Activated naive CD4-positive, alpha-beta T cell treated with anti-CD3 and anti-CD28 coated beads, Interleukin-2, amount 50 U/mL, for 16 hours (primary cell): ENCODE results near the gene HYDIN.

Source experiments
- DNase-seq: peaks from one replicate; pipeline ENCODE4 v3.0.0-alpha.2; 2020

HYDIN gene

GRCh38 chr16:71230122-71230845 lies at the start of gene HYDIN:
TSS of gene HYDIN (minus strand) at chr16:71230722. CDS start at chr16:71186895, 43,827 bp downstream.
- no peak for DNase-seq

GRCh38 chr16:71276589-71277334 lies 46.2 kb upstream of the HYDIN start:
- no peak for DNase-seq

DNA sequence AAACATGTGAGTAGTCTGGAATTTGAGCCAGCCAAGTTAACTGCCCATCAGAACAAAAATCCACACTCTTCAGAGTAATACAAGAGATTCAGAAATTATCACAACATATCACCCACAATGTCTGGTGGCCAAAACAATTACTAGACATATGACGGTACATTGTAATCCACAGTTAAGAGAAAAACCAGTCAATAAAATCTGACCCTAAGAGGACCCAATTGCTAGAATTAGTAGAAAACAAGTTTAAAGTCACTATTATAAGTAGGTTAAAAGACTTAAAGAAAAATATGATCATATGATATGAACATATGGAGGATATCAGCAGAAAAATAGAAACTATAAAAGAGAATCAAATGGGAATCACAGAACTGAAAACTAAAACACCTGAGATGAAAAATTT lies 42.9 kb upstream of the HYDIN start:
- DNase-seq, result no peak

DNA sequence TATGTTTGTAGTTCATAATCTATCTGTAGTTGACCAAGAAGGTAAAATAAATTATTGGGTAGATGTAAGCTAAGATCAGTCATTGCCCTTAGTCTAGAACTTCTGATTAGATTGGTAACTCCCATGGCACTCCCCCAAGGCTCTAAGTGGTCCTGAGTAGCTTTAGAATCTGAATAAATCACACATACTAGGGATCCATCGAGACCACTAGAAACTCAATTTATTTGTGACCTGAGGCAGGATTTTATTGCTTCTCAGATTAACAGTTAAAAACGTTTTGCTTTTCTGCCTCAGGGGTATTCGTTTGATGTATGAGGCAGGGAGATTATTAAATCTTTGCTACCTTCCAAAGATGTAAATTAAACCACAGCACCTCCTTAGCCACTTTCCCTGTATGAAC lies 33.8 kb upstream of the HYDIN start:
- no peak for DNase-seq

GRCh38 chr16:71263582-71263981 lies 33.1 kb upstream of the HYDIN start:
- no peak for DNase-seq

DNA sequence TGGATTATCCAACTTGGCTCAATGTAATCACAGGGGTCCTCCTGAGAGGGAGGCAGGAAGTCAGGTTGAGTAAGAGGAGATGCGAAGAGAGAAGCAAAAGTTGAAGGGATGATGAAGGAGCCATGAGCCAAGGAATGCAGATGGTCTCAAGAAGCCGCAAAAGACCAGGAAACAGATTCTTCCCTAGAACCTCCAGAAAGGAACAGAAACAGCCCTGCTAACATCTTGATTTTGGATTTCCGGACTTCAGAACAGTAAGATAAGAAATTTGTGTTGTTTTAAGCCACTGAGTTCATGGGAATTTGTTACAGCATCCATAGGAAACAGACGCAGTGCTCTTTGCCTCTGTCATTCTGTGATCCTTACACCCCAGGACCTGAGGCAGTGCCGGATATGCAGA lies 31.9 kb upstream of the HYDIN start:
- no peak for DNase-seq

DNA sequence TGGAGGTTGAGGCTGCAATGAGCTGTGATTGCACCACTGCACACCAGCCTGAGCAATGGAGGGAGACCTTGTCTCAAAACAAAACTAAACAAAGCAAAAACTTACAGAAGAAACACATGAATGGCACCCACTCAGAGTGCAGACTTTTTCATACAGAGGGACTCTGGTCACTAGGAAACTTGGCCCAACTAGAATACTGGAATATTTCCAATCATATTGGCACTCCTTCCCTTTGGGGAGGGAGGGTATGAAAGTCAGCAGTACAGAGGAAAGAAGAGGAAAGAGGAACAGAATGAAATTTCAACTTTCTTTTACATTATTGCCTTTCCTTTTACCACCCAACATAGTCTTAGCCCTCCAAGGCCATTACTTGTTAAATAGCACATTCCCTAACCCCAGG lies 30.5 kb upstream of the HYDIN start:
- no peak for DNase-seq

DNA sequence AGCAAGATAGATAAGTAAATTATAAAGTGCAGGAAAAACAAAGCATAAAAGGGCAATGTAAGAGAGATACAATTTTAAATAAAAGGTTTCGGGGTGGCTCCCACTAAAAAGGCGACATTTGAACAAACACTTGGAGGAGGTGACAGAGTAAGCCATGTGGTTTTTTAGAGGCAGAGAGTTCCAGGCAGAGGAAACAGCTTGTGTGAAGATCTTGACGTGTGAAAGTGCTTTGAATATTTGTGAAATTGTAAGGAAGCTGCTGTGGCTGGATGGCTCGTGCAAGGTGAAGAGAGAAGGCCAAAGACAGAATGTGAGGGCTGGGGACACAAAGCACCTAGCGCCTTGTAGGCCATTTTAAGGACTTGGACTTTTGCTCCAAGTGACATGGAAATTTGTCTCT lies 28.6 kb upstream of the HYDIN start:
- no peak for DNase-seq

DNA sequence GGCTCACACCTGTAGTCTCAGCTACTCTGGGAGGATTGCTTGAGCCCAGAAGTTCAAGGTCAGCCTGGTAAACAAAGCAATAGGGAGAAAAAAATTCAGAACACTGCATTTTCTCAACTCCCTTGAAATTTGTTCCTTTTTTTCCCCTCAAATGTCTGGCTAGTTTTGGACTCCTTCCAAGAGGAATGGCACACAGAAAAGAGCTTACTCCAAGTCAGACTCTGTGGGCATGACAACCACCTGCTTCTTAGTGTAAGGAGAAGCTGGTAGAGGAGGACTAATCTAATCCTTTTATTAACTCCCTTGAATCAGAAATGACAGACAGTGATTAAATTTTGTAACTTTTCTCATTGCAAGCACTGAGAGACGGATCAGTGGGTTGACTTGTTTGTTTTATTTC lies 27.9 kb upstream of the HYDIN start:
- no peak for DNase-seq

GRCh38 chr16:71257768-71258167 lies 27.2 kb upstream of the HYDIN start:
- no peak for DNase-seq

DNA sequence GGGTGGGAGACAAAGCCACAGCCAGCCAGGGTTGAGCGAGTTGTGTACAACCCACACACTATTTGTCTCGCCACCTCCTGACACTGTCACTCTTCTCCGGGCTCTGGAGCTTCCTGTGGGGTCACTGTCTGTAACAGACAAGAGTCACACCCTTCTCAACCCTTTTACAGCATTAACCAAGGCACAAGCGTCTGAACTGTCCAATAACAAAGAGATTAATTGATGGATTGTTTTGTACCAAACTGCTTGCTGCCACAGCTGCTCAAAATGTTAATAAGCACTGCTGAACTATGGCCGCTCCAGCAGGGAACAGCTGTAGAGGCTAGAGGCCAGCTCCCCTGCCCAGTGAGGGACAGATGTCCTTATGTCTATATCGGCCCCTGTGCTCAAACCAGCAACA lies 25.2 kb upstream of the HYDIN start:
- DNase-seq, result no peak

DNA sequence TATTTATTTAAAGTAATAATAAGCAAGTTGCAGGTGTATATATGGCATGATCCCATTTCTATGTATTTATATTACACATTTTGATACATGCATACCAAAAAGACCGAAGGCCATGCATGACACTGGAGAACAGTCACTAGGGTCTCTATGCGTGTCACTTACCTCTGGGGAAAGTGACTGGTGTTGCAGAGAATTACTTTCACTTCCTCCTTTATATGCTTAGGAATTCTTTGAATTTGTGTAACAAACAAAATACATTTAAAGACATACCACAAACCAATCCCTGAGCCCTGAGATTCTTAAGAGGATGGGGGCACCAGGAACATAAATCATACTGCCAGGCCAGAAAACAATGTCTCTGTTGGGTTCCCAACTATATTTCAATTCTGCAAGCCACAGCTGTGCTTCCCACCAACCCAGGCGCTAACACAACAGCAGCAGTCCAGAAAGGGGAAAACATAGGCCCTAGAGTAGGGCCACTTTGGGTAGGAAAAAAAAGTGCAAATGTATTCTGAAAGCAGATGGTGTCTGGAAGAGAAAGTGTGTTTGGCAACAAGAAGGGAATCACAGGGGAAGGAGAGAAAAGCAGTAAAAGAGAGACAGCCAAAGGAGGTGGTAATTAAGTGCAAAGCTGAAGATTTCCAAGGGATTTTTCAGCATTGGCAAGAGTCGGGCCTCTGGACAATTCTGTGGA lies 24.5 kb upstream of the HYDIN start:
- DNase-seq, result no peak

DNA sequence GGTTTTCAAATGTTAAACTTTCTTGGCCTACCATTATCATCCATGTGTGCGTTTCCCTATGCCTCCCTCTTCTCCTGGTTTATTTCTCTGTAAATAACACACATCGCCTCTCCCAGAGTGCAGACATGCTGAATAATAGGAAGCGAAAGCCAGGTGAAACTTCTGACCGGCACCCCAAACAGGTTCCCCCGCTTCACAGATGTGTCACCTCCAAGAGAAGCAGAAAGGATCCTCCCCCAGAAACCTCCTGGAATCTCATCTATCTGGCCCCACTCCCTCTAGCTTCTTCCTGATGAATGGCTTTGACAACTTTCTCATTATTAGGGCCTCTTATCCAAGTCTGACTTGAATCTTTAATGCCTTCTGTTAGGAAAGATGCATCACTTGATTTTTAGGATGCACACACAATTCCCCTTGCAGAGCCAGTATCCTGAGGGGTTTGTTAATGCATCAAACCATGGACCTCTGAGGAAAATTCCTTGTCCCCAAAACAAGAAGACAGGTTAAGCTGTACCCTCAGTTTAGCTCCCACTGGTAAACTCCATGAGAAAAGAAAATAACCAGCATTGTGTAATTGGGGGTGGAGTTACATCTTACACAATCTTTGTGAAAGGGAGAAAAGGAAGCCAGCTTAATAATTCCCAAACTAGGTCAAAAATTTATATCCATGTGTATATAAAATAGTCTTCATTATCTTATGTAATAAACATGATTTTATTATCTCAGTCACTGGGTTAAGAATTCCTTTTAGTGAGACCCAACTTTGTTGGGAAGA lies 20.1 kb upstream of the HYDIN start:
- no peak for DNase-seq

DNA sequence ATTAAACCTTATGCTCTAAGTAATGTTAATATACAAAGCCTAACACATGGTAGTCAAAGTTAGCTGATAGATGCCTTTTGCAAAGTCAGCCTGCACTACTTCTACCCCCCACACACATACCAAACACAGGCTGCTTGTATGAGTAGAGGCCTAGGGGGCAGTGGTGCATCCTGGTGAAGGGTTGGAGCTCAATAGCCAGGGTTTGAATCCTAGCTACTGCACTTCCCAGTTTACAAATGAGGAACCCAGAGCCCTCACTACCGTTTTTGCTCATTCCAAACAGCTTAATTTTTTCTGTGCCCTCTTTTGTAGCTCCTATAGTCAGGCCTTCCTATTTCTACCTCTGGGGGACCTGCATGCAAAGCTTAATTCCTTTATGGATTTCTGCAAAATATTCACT lies 18.9 kb upstream of the HYDIN start:
- no peak for DNase-seq

GRCh38 chr16:71247478-71247877 lies 17.0 kb upstream of the HYDIN start:
- DNase-seq, result no peak

GRCh38 chr16:71246309-71246708 lies 15.8 kb upstream of the HYDIN start:
- DNase-seq, result no peak

DNA sequence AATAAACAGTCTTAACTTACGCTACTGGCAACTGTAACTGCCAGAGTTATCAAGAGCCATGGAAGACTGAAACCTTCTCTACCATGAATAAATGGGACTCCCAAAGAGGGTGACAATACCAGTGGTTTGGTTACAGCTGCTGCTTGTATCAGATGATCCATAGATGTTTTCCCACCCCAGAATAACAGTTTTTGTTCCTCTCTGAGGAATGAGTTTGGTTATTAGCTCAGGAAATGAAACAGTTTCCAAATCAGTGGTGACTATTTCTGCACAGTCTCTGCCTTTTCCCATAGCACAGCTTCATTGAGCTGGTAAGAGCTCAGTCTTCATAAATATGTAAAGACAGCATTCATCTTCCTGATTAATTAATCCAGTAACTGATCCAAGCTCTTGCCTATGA lies 14.0 kb upstream of the HYDIN start:
- DNase-seq, result no peak

- DNase-seq, result no peak
Observed at GRCh38 chr16:71242601-71243000, 12.1 kb upstream of the HYDIN start.

DNA sequence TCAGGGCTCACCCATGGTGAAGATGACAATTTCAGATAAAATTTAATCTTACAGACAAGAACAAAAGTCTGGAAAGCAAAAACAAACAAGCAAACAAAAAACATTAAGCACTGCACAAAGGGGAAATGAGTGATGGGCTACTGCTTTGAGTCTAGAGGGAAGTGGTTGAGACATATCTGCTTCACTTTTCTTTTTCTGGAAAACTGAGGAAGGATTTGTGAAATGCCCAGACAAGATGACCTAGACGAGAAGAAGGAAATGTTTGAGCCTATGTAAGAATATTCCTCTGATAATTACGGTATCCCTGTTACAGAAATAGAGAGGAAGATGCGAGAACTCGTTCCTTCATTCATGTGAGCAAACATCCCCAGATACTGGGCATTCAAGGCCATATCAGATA lies 11.5 kb upstream of the HYDIN start:
- DNase-seq, result no peak

GRCh38 chr16:71229344-71229743 lies 1.2 kb downstream of the HYDIN start:
- no peak for DNase-seq

DNA sequence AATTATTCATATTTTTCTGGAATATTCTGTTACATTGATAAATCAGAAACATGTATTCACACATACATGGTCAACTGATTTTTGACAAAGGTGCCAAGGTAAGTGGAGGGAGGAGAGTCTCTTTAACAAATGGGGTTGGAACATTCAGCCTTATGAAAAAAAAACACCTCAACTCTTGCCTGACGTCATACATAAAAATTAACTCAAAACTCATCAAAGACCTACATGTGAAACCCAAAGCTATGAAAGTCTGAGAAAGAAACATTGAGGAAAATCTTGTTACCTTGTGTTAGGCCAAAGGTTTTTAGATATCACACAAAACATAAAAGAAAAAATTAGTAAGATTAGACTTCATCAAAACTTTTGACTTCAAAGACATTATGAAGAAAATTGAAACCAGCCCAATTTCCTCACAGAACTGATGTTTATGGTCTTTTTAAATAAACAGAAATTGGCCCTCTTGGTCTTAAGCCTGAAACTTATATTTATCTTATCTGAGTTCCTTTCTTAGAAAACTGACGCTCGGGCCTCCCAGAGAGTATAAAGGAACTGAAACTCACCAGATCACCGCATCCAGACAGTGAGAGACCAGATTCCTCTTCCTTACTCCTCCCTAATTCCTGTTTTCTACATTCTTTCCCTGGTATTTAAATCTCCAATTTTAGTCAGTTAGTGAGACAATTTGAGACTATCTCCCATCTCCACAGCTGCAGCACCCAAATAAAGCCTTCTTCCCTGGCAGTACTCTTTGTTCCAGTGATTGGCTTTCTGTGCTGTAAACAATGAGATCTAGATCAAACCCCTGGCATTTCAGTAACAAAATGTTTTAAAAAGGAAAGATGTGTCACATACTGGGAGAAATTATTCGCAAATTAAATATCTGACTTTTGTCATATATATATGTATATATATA lies 4.0 kb downstream of the HYDIN start:
- DNase-seq, result no peak

DNA sequence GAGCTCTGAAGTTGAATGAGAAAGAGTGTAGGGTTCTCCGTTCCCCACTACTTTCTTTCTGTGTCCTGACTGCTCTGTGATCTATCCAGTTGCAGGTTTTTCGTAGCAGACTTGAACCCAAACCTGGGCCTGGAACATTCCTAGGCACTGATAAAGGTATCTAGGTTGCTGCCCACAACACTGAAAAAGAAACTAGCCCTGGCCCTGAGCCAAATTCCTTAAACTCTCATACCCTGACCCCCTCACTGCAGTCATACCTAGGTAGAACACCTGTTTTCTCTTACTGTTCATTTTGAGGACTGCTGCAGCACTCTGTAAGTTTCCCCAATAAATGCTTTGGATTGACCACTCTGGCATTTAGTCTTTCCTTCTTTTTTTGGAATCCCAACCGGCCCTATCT lies 5.4 kb downstream of the HYDIN start:
- DNase-seq, result no peak
